GM18502 (cell line): ENCODE data around the gene CIDEC.

Source experiments
- ATAC-seq: cut with Tn5 transposase; IDR thresholded peaks from one replicate; pipeline ENCODE4 v1.9.1; 2021; ENCODE audit warnings: mild to moderate bottlenecking; ENCODE audit not compliant: unreplicated experiment, poor library complexity

Gene CIDEC

GRCh38 chr3:9879830-9880549 is at the start of gene CIDEC:
CIDEC (minus strand) TSS chr3:9880253; CDS start chr3:9878486, 1,767 bp downstream.
- ATAC-seq: no peak

GRCh38 chr3:9928158-9928557 is 48.1 kb upstream of the CIDEC start:
- ATAC-seq: no peak

- ATAC-seq: no peak
Measured at GRCh38 chr3:9918261-9919038, 38.4 kb upstream of the CIDEC start.

- no peak for ATAC-seq
Measured at GRCh38 chr3:9917820-9918219, 37.8 kb upstream of the CIDEC start.

- no peak for ATAC-seq
Measured at GRCh38 chr3:9916734-9917680, 37.0 kb upstream of the CIDEC start, which contains the start of gene IL17RC. IL17RC (plus strand) TSS chr3:9917098; CDS start chr3:9917316, 218 bp downstream.

GRCh38 chr3:9916346-9916733 is 36.3 kb upstream of the CIDEC start:
- ATAC-seq: no peak

- no peak for ATAC-seq
Measured at GRCh38 chr3:9915254-9916141, 35.4 kb upstream of the CIDEC start.

GRCh38 chr3:9914559-9915253 is 34.7 kb upstream of the CIDEC start:
- ATAC-seq: no peak

- ATAC-seq: no peak
Measured at GRCh38 chr3:9914011-9914410, 34.0 kb upstream of the CIDEC start.

- no peak for ATAC-seq
Measured at GRCh38 chr3:9913601-9914000, 33.5 kb upstream of the CIDEC start.

GRCh38 chr3:9912294-9912935 is 32.4 kb upstream of the CIDEC start:
- no peak for ATAC-seq

- ATAC-seq: no peak
Measured at GRCh38 chr3:9911863-9912262, 31.8 kb upstream of the CIDEC start.

- ATAC-seq: no peak
Measured at GRCh38 chr3:9909221-9910013, 29.4 kb upstream of the CIDEC start.

GRCh38 chr3:9908286-9908685 is 28.2 kb upstream of the CIDEC start:
- ATAC-seq: no peak

GRCh38 chr3:9906480-9906879 is 26.4 kb upstream of the CIDEC start:
- ATAC-seq: no peak

- ATAC-seq: no peak
Measured at GRCh38 chr3:9903904-9904303, 23.9 kb upstream of the CIDEC start.

GRCh38 chr3:9903238-9903624 is 23.2 kb upstream of the CIDEC start:
- no peak for ATAC-seq
